ENCODE measurements around the gene AQP10. TPM values are rescaled to one million over a fixed set of nuclear protein-coding genes. Genes with fewer than 3 reads are reported as not detected.
"Not testable (repeated sequence)": the region's sequence is repeated elsewhere in the genome, so short reads cannot be mapped to it uniquely, and the experiment has no call there.

Gene AQP10
- total and polyA plus RNA-seq, 7 experiments from 2014 or later, result 0.59 TPM; not detected in 6

GRCh38 chr1:154321609-154321934 is 679 bp downstream of the AQP10 start:
- intact Hi-C loops (cut with micrococcal nuclease), result loop anchor here in 1 of 2 donors (10.0 kb wide), 2 partner anchors 613 to 743 kb away; partner anchors contain the start of genes EFNA4 and PMVK
- CTCF ChIA-PET; POLR2A ChIA-PET; H3K27ac ChIP-seq (ENCODE audit: low read depth, low read length); H3K4me3 ChIP-seq (ENCODE audit: low read length); ATAC-seq; H3K36me3 ChIP-seq (ENCODE audit: control insufficient read depth in 2 of 3, insufficient read depth in 3 of 3, low read length in 3 of 3); H3K4me1 ChIP-seq (ENCODE audit: control insufficient read depth in 2 of 2, insufficient read depth in 2 of 2, low read length in 2 of 2); H3K36me3 Mint-ChIP-seq; H3K9me3 ChIP-seq (ENCODE audit: control insufficient read depth in 2 of 3, low read length in 3 of 3); DNase-seq; H3K27me3 ChIP-seq (ENCODE audit: control insufficient read depth in 2 of 2, insufficient read depth in 2 of 2, low read length in 2 of 2): not testable (repeated sequence)
- Mint-ChIP-seq H3K4me3 (peak overlapping the region in 1 of 10 donors; percentile 7), H3K27ac (peak overlapping the region in 1 of 9 donors; percentile 28), H3K27me3 (peaks cover 0 to 46% (median 0%) of the 10 kb centered on the region in 5 donors), H3K4me1 (peaks cover 7 to 15% (median 13%) of the 10 kb centered on the region in 7 donors), H3K9me3 (peaks cover 0 to 18% (median 3%) of the 10 kb centered on the region in 11 donors)

GRCh38 chr1:154323493-154323892 is 2.6 kb downstream of the AQP10 start:
- intact Hi-C loops (cut with micrococcal nuclease), result loop anchor here in 1 of 2 donors (10.0 kb wide), 2 partner anchors 611 to 741 kb away; partner anchors contain the start of genes EFNA4 and PMVK
- H3K27me3 Mint-ChIP-seq, result peaks cover 0 to 34% (median 0%) of the 10 kb centered on the region in 5 donors
- H3K9me3 Mint-ChIP-seq, result no peaks in the 10 kb centered on the region

GRCh38 chr1:154324241-154324640 is 3.3 kb downstream of the AQP10 start:
- no peak overlapping the region for H3K4me3 ChIP-seq (ENCODE audit: low read length)
- Mint-ChIP-seq H3K27ac (peak overlapping the region; percentile 14 to 93 (median 78)), H3K4me1 (peaks cover 20 to 35% (median 31%) of the 10 kb centered on the region in 7 donors), H3K4me3 (peak overlapping the region; percentile 53 to 98 (median 93)), H3K36me3 (peaks cover 0 to 1% (median 0%) of the 10 kb centered on the region in 5 donors), H3K27me3 (peaks cover 0 to 34% (median 0%) of the 10 kb centered on the region in 5 donors), H3K9me3 (no peaks in the 10 kb centered on the region)
- intact Hi-C loops (cut with micrococcal nuclease), result loop anchor here (1.0 to 10.0 kb wide), 11 partner anchors 11 to 741 kb away; partner anchors contain the start of genes UBAP2L (in 2 of the 2), UBE2Q1 (in 2 of the 2), EFNA4 (in 1 of the 2) and IL6R (in 1 of the 2)
- H3K9me3 ChIP-seq (ENCODE audit: control insufficient read depth in 2 of 3, low read length in 3 of 3), result no peaks in the 10 kb centered on the region
- H3K4me1 ChIP-seq (ENCODE audit: control insufficient read depth in 2 of 2, insufficient read depth in 2 of 2, low read length in 2 of 2), result peaks cover 17 to 29% of the 10 kb centered on the region in 2 donors
- DNase-seq, result no peak
- H3K27me3 ChIP-seq (ENCODE audit: control insufficient read depth in 2 of 2, insufficient read depth in 2 of 2, low read length in 2 of 2), result no peaks in the 10 kb centered on the region
- ChIA-PET CTCF (interaction anchor here (1.2 to 10.2 kb wide), 5 partner anchors 11 to 79 kb away, joined by 5 to 129 read pairs (median 8); no protein-coding TSS in a partner anchor), POLR2A (interaction anchor here (0.6 to 9.9 kb wide), 4 partner anchors 12 to 80 kb away, joined by 4 to 160 read pairs (median 48); no protein-coding TSS in a partner anchor)
- ATAC-seq, result no peak
- H3K27ac ChIP-seq (ENCODE audit: low read depth, low read length), result peak overlapping the region; percentile 94
- H3K36me3 ChIP-seq (ENCODE audit: control insufficient read depth in 2 of 3, insufficient read depth in 3 of 3, low read length in 3 of 3), result peaks cover 0 to 6% (median 0%) of the 10 kb centered on the region in 3 experiments

More at GRCh38 chr1:154323493-154323892, 2.6 kb downstream of the AQP10 start:
- DNase-seq, result no peak
- peak overlapping the region in 2 of 9 donors; percentile 31 to 74 for H3K27ac Mint-ChIP-seq
- POLR2A ChIA-PET, result interaction anchor here (7.8 to 9.9 kb wide), 2 partner anchors 13 to 23 kb away, joined by 92 to 160 read pairs; no protein-coding TSS in a partner anchor
- Histone ChIP-seq H3K4me3 (ENCODE audit: low read length) (no peak overlapping the region), H3K27ac (ENCODE audit: low read depth, low read length) (no peak overlapping the region), H3K9me3 (ENCODE audit: control insufficient read depth in 2 of 3, low read length in 3 of 3) (no peaks in the 10 kb centered on the region), H3K27me3 (ENCODE audit: control insufficient read depth in 2 of 2, insufficient read depth in 2 of 2, low read length in 2 of 2) (no peaks in the 10 kb centered on the region), H3K36me3 (ENCODE audit: control insufficient read depth in 2 of 3, insufficient read depth in 3 of 3, low read length in 3 of 3) (peaks cover 0 to 6% (median 0%) of the 10 kb centered on the region in 3 experiments), H3K4me1 (ENCODE audit: control insufficient read depth in 2 of 2, insufficient read depth in 2 of 2, low read length in 2 of 2) (peaks cover 13 to 25% of the 10 kb centered on the region in 2 donors)
- ATAC-seq, result no peak
- CTCF ChIA-PET, result interaction anchor here (1.2 to 10.2 kb wide), 4 partner anchors 12 to 80 kb away, joined by 5 to 129 read pairs (median 48); no protein-coding TSS in a partner anchor
- H3K4me3 Mint-ChIP-seq, result peak overlapping the region in 3 of 10 donors; percentile 23 to 94 (median 29)
- peaks cover 0 to 1% (median 0%) of the 10 kb centered on the region in 5 donors for H3K36me3 Mint-ChIP-seq
- H3K4me1 Mint-ChIP-seq, result peaks cover 20 to 32% (median 28%) of the 10 kb centered on the region in 7 donors

- Histone ChIP-seq H3K4me1 (ENCODE audit: control insufficient read depth in 2 of 2, insufficient read depth in 2 of 2, low read length in 2 of 2) (peaks cover 24 to 36% of the 10 kb centered on the region in 2 donors), H3K27me3 (ENCODE audit: control insufficient read depth in 2 of 2, insufficient read depth in 2 of 2, low read length in 2 of 2) (no peaks in the 10 kb centered on the region), H3K27ac (ENCODE audit: low read depth, low read length) (peak within 1 kb of the TSS; percentile 94), H3K36me3 (ENCODE audit: control insufficient read depth in 2 of 3, insufficient read depth in 3 of 3, low read length in 3 of 3) (peaks cover 0 to 6% (median 0%) of the 10 kb centered on the region in 3 experiments), H3K9me3 (ENCODE audit: control insufficient read depth in 2 of 3, low read length in 3 of 3) (no peaks in the 10 kb centered on the region), H3K4me3 (ENCODE audit: low read length) (peak within 1 kb of the TSS; percentile 79)
- Mint-ChIP-seq H3K9me3 (no peaks in the 10 kb centered on the region), H3K27me3 (peaks cover 0 to 31% (median 0%) of the 10 kb centered on the region in 5 donors), H3K4me1 (peaks cover 27 to 42% (median 38%) of the 10 kb centered on the region in 7 donors), H3K36me3 (peaks cover 0 to 4% (median 0%) of the 10 kb centered on the region in 5 donors), H3K4me3 (peak within 1 kb of the TSS; percentile 92 to 98 (median 96)), H3K27ac (peak within 1 kb of the TSS; percentile 80 to 95 (median 92))
- DNase-seq (peak; percentile 60 to 82 (median 77)), ATAC-seq (peak; percentile 80)
- ChIA-PET CTCF (interaction anchor here (1.2 to 10.2 kb wide), 7 partner anchors 11 to 154 kb away, joined by 3 to 129 read pairs (median 8); no protein-coding TSS in a partner anchor), POLR2A (interaction anchor here (0.7 to 9.9 kb wide), 6 partner anchors 11 to 334 kb away, joined by 3 to 160 read pairs (median 4); partner anchors contain the start of gene RPS27)
- intact Hi-C loops (cut with micrococcal nuclease), result loop anchor here (1.0 to 10.0 kb wide), 15 partner anchors 10 to 740 kb away; partner anchors contain the start of genes UBAP2L (in 2 of the 2), UBE2Q1 (in 2 of the 2), EFNA4 (in 1 of the 2) and HAX1 (in 1 of the 2)
Measured at GRCh38 chr1:154324669-154325582, 4.0 kb downstream of the AQP10 start, which contains the start of gene ATP8B2. Gene ATP8B2, plus strand, starts transcription at chr1:154325525. Its CDS starts 2,617 bp downstream, at chr1:154328142.

- Histone ChIP-seq H3K36me3 (ENCODE audit: control insufficient read depth in 2 of 3, insufficient read depth in 3 of 3, low read length in 3 of 3) (peaks cover 0 to 8% (median 0%) of the 10 kb centered on the region in 3 experiments), H3K4me1 (ENCODE audit: control insufficient read depth in 2 of 2, insufficient read depth in 2 of 2, low read length in 2 of 2) (peaks cover 34 to 45% of the 10 kb centered on the region in 2 donors), H3K27me3 (ENCODE audit: control insufficient read depth in 2 of 2, insufficient read depth in 2 of 2, low read length in 2 of 2) (no peaks in the 10 kb centered on the region), H3K9me3 (ENCODE audit: control insufficient read depth in 2 of 3, low read length in 3 of 3) (no peaks in the 10 kb centered on the region), H3K4me3 (ENCODE audit: low read length) (peak overlapping the region; percentile 79), H3K27ac (ENCODE audit: low read depth, low read length) (peak overlapping the region; percentile 94)
- CTCF ChIA-PET, result interaction anchor here (1.2 to 10.2 kb wide), 6 partner anchors 10 to 153 kb away, joined by 3 to 129 read pairs (median 8); no protein-coding TSS in a partner anchor
- peak overlapping the region; percentile 79 to 95 (median 86) for H3K27ac Mint-ChIP-seq
- H3K36me3 Mint-ChIP-seq, result peaks cover 3 to 11% (median 4%) of the 10 kb centered on the region in 5 donors
- POLR2A ChIA-PET, result interaction anchor here (0.7 to 9.9 kb wide), 9 partner anchors 10 to 335 kb away, joined by 3 to 160 read pairs (median 4); partner anchors contain the start of genes HAX1 and RPS27
- H3K27me3 Mint-ChIP-seq, result peaks cover 0 to 30% (median 0%) of the 10 kb centered on the region in 5 donors
- ATAC-seq (no peak), DNase-seq (peak in 6 of 9 donors; percentile 18 to 54 (median 34))
- H3K4me1 Mint-ChIP-seq, result peaks cover 35 to 52% (median 46%) of the 10 kb centered on the region in 7 donors
- intact Hi-C loops (cut with micrococcal nuclease), result loop anchor here (1.0 to 10.0 kb wide), 10 partner anchors 54 to 739 kb away; partner anchors contain the start of genes HAX1 (in 2 of the 2), UBAP2L (in 2 of the 2), UBE2Q1 (in 2 of the 2) and EFNA4 (in 1 of the 2)
- peak overlapping the region; percentile 92 to 98 (median 96) for H3K4me3 Mint-ChIP-seq
- no peaks in the 10 kb centered on the region for H3K9me3 Mint-ChIP-seq
Measured at GRCh38 chr1:154325583-154326545, 5.0 kb downstream of the AQP10 start.
